MCF 10A (cell line): ENCODE data around the gene ADGRD1. TPM values are rescaled to one million over a fixed set of nuclear protein-coding genes. Genes with fewer than 3 reads are reported as not detected.

ENCODE experiments used
- BruUV-seq: library from RNA; stranded (reverse); fragments of 400-500 nt; replicated peaks from 2 replicates; lab custom pipeline; 2021; lab: Mats Ljungman, UMichigan
- CTCF ChIA-PET: fragments of 300-600 bp; sonication (Branson Sonifier 250); formaldehyde crosslinking; extraction: SDS; loops from one replicate; lab custom pipeline; 2021; ENCODE audit warnings: antibody characterized with exemption, inconsistent platforms; lab: Yijun Ruan, JAX
- POLR2A ChIA-PET: fragments of 300-600, 350-650 bp; sonication (Branson Sonifier 250); formaldehyde crosslinking; extraction: SDS; loops from one replicate; lab custom pipeline; 2020; ENCODE audit warnings: antibody characterized with exemption, inconsistent platforms; lab: Yijun Ruan, JAX
- DNase-seq: peaks from one replicate; pipeline ENCODE4 v3.0.0-alpha.2; 2018; ENCODE audit not compliant: unreplicated experiment
- H3K27ac Mint-ChIP-seq: one replicate; pipeline ENCODE4 v1.8.0; 2022; ENCODE audit warnings: mild to moderate bottlenecking, low read depth, mixed read lengths; ENCODE audit not compliant: unreplicated experiment
- H3K27me3 Mint-ChIP-seq: one replicate; pipeline ENCODE4 v1.8.0; 2022; ENCODE audit warnings: mixed read lengths; ENCODE audit not compliant: insufficient read depth, unreplicated experiment
- H3K36me3 Mint-ChIP-seq: one replicate; pipeline ENCODE4 v1.8.0; 2022; ENCODE audit warnings: mild to moderate bottlenecking, moderate library complexity, mixed read lengths; ENCODE audit not compliant: insufficient read depth, unreplicated experiment
- H3K4me1 Mint-ChIP-seq: one replicate; pipeline ENCODE4 v1.8.0; 2022; ENCODE audit warnings: mixed read lengths; ENCODE audit not compliant: insufficient read depth, unreplicated experiment
- H3K4me3 Mint-ChIP-seq: one replicate; pipeline ENCODE4 v1.8.0; 2022; ENCODE audit warnings: mild to moderate bottlenecking, moderate library complexity, mixed read lengths; ENCODE audit not compliant: unreplicated experiment
- H3K9me3 Mint-ChIP-seq: one replicate; pipeline ENCODE4 v1.8.0; 2022; ENCODE audit warnings: mixed read lengths; ENCODE audit not compliant: unreplicated experiment
- intact Hi-C: fragments of 100-400 bp; cut with micrococcal nuclease; formaldehyde crosslinking; loops from 2 replicates; pipeline ENCODE4 v1.14.1; 2022
- total RNA-seq: library from RNA; stranded (reverse); gene quantifications from 2 replicates; pipeline ENCODE4 v1.2.3, GENCODE V29; 2022
- TF ChIP-seq, protein P1 (sequence below): fragments of 200-600 bp; IDR thresholded peaks from one replicate; pipeline ENCODE4 v1.8.0; 2022; ENCODE audit warnings: antibody characterized with exemption, mild to moderate bottlenecking; ENCODE audit not compliant: unreplicated experiment

Gene ADGRD1
- total RNA-seq, 1 experiment from 2014 or later: 0.68 TPM

DNA sequence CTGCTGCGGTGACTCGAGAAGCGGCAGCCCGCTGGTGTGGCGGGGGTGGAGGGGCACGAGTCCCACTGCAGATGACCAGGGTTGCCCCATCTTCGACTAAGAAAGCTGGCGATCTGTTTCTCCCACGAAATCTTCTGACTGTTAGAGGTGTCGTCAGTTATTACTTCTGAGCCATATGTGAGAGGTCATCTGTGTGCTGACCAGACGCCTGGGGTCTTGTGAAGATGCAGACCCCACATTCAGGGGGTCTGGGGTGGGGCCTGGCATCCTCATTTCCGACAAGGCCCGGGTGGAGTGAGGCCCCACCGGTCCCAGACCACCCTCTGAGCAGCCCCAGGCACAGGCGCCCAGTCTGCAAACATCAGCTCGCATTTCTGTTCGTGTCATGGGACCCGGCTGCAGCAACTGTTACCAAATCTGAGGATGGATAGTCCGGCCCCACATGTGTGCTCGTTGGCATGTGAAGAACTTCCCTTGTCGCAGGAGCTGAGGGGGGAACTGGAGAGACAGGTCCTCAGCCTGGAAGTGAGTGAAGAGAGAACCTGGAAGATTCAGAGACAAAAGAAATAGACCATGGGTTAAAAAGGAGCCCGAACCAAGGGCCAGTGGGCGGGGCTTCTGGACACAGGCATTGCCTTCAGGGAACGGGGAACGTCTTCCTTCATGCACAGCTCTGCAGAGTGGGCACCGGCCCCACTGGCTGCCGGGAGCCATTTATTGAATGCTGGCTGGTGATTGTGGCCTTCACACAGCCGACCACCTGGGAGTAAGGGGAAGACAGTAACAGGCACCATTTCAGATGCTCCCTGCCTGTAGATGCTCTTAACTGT, 135.2 kb downstream of the ADGRD1 start:
- TF ChIP-seq, protein P1, sequence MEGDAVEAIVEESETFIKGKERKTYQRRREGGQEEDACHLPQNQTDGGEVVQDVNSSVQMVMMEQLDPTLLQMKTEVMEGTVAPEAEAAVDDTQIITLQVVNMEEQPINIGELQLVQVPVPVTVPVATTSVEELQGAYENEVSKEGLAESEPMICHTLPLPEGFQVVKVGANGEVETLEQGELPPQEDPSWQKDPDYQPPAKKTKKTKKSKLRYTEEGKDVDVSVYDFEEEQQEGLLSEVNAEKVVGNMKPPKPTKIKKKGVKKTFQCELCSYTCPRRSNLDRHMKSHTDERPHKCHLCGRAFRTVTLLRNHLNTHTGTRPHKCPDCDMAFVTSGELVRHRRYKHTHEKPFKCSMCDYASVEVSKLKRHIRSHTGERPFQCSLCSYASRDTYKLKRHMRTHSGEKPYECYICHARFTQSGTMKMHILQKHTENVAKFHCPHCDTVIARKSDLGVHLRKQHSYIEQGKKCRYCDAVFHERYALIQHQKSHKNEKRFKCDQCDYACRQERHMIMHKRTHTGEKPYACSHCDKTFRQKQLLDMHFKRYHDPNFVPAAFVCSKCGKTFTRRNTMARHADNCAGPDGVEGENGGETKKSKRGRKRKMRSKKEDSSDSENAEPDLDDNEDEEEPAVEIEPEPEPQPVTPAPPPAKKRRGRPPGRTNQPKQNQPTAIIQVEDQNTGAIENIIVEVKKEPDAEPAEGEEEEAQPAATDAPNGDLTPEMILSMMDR: no peak
- DNase-seq: no peak
- Mint-ChIP-seq H3K4me3 (no peak overlapping the region), H3K27me3 (peaks cover 16% of the 10 kb centered on the region), H3K27ac (no peak overlapping the region), H3K36me3 (no peaks in the 10 kb centered on the region), H3K9me3 (no peaks in the 10 kb centered on the region), H3K4me1 (peaks cover 11% of the 10 kb centered on the region)
- CTCF ChIA-PET: interaction anchor here (0.6 kb wide), 1 partner anchor 429 kb away, joined by 3 read pairs; no protein-coding TSS in a partner anchor
- POLR2A ChIA-PET: no interaction called here
- intact Hi-C loops: no loop called here
- BruUV-seq: no TSS peak

DNA sequence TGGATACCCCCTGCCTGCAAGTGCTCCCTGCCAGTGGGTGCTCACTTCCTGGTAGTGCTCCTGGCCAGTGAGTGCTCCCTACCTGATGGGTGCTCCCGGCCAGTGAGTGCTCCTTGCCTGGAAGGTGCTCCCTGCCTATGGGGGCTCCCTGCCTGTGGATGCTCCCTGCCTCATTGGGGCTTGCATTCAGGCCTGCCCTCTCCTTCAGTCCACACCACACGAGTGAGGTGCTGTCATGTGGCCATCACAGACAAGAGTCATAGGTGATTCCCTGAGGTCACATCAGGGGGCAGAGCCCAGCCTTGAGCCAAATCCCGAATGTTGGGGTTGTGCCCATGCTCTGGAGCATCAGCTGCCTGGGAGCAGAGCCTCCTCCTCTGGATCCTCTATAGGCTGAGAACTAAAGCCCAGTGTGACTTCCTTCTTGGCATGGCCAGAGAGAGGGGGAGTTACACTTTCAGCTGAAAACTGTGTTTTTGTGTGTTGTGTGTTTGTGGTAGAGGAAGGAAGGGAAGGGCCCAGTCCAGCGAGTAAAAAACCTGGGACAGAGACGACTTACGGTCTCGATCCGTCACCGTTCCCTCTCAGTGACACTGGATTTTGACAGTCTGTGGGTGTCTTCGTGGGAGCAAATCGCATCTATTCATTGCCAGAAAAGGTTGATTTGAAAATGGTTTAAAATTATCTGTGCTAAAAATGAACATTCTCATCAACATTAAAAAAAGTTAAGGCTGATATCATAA, 136.0 kb downstream of the ADGRD1 start:
- no TSS peak for BruUV-seq
- ChIA-PET CTCF (interaction anchor here (0.6 kb wide), 1 partner anchor 428 kb away, joined by 3 read pairs; no protein-coding TSS in a partner anchor), POLR2A (no interaction called here)
- Mint-ChIP-seq H3K27ac (no peak overlapping the region), H3K36me3 (no peaks in the 10 kb centered on the region), H3K4me1 (peaks cover 11% of the 10 kb centered on the region), H3K9me3 (no peaks in the 10 kb centered on the region), H3K4me3 (no peak overlapping the region), H3K27me3 (peaks cover 9% of the 10 kb centered on the region)
- no peak for DNase-seq
- TF ChIP-seq, protein P1: no peak
- intact Hi-C loops: loop anchor here (5.0 to 10.0 kb wide), 2 partner anchors 172 to 325 kb away; no protein-coding TSS in a partner anchor

DNA sequence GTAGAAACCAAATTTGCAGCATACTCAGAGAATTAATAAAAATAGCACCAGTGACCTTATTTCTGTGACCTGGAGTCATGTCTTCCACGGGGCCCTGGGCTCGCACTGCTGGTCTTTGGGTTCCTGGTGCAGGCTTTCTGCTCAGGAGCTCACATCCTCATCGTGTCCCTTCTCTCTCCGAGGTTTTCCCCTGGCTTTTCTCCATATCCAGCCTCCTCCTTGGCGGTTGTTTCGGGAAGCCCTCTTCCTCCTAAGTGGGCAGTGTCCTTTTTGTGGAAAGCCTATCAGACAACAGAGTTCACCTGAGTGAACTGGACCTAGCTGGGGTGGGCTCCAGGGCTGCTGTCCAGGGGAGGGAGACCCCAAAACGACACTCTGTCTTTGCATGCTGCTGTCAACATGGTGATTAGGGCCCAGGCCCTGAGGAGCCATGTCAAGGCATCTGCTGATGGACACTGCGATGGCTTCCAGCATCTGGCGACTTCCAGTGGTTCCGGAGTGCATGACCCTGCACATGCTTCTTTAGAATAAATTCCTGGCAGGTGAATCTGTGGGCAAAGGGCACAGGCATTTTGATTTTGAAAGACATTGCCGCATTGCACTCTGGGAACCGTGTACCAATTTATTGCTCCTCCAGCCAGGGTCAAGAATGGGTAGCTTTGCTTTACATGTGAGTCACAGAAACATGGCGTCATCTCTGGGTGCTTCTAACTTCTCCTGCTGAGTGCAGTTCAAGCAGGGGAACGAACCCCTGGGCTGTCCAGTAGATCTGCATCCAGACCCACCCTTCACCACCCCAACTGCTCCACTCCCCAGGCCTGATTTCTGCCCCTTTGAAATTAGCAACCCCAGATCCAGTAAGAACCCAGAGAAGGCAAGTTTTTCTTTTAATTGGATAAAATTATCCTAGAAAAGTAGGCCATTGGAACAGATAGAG, 136.8 kb downstream of the ADGRD1 start:
- POLR2A ChIA-PET: no interaction called here
- TF ChIP-seq, protein P1: no peak
- CTCF ChIA-PET: interaction anchor here (0.7 kb wide), 1 partner anchor 15 kb away, joined by 3 read pairs; no protein-coding TSS in a partner anchor
- no peaks in the 10 kb centered on the region for H3K9me3 Mint-ChIP-seq
- no peak overlapping the region for H3K4me3 Mint-ChIP-seq
- no peaks in the 10 kb centered on the region for H3K36me3 Mint-ChIP-seq
- BruUV-seq: no TSS peak
- H3K27me3 Mint-ChIP-seq: peaks cover 5% of the 10 kb centered on the region
- intact Hi-C loops: loop anchor here (5.0 to 10.0 kb wide), 2 partner anchors 173 to 326 kb away; no protein-coding TSS in a partner anchor
- H3K27ac Mint-ChIP-seq: no peak overlapping the region
- peak; percentile 59 for DNase-seq
- H3K4me1 Mint-ChIP-seq: peaks cover 11% of the 10 kb centered on the region
